NT2/D1 (cell line): ENCODE data around the gene ARHGEF6.

Experiments
- SUZ12 ChIP-seq: IDR thresholded peaks from 2 replicates; pipeline ENCODE4 v1.6.1; 2011; ENCODE audit not compliant: insufficient read length, insufficient read depth; ENCODE audit errors: extremely low read depth
- YY1 ChIP-seq: IDR thresholded peaks from 2 replicates; pipeline ENCODE4 v1.6.1; 2011; ENCODE audit not compliant: insufficient read length, insufficient read depth
- ZNF274 ChIP-seq: IDR thresholded peaks from 2 replicates; pipeline ENCODE4 v1.6.1; 2011; ENCODE audit warnings: mild to moderate bottlenecking, low read depth, low read length

- TF ChIP-seq SUZ12 (no peak), ZNF274 (no peak), YY1 (no peak)
These were observed 153.3 kb downstream of the ARHGEF6 start for GRCh38 chrX:136627409-136627808.
